Measurements from ENCODE around the gene TTC38.
A peak's percentile ranks its signal among the peaks of the same experiment; 100 is the strongest.

The TTC38 gene

GRCh38 chr22:46247443-46247975, 20.3 kb upstream of the TTC38 start:
- Histone ChIP-seq H3K4me3 (ENCODE audit: low read length) (no peak overlapping the region), H3K27ac (ENCODE audit: low read depth, low read length) (no peak overlapping the region), H3K9me2 (replicated peaks; ENCODE audit: control insufficient read depth, low read length) (no peaks in the 10 kb centered on the region), H3K9me3 (ENCODE audit: control insufficient read depth, insufficient read depth, low read length) (no peaks in the 10 kb centered on the region), H3K79me2 (ENCODE audit: control insufficient read depth, low read length) (peaks cover 19% of the 10 kb centered on the region), H3K4me2 (ENCODE audit: low read length) (no peak overlapping the region), H3K36me3 (ENCODE audit: control insufficient read depth, low read length) (peaks cover 5% of the 10 kb centered on the region; the same call in 1 of the 2 replicates), H3K4me1 (ENCODE audit: control insufficient read depth, low read length) (peaks cover 26% of the 10 kb centered on the region), H3K27me3 (ENCODE audit: control insufficient read depth, low read length) (no peaks in the 10 kb centered on the region), H4K20me1 (ENCODE audit: control insufficient read depth, insufficient read depth, low read depth, low read length) (no peaks in the 10 kb centered on the region), H3F3A (ENCODE audit: control insufficient read depth, insufficient read depth) (no peaks in the 10 kb centered on the region)
- no peak for TF ChIP-seq EZH2phosphoT487 (IDR thresholded peaks at IDR 0.05; ENCODE audit: borderline replicate concordance, low read length)
- TF ChIP-seq, protein P1, sequence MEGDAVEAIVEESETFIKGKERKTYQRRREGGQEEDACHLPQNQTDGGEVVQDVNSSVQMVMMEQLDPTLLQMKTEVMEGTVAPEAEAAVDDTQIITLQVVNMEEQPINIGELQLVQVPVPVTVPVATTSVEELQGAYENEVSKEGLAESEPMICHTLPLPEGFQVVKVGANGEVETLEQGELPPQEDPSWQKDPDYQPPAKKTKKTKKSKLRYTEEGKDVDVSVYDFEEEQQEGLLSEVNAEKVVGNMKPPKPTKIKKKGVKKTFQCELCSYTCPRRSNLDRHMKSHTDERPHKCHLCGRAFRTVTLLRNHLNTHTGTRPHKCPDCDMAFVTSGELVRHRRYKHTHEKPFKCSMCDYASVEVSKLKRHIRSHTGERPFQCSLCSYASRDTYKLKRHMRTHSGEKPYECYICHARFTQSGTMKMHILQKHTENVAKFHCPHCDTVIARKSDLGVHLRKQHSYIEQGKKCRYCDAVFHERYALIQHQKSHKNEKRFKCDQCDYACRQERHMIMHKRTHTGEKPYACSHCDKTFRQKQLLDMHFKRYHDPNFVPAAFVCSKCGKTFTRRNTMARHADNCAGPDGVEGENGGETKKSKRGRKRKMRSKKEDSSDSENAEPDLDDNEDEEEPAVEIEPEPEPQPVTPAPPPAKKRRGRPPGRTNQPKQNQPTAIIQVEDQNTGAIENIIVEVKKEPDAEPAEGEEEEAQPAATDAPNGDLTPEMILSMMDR (IDR thresholded peaks at IDR 0.05; ENCODE audit: low read depth, low read length, poor library complexity, severe bottlenecking), result no peak

GRCh38 chr22:46250035-46250782, 17.6 kb upstream of the TTC38 start, which contains the start of gene CDPF1:
TSS of gene CDPF1 (minus strand) at chr22:46250293. CDS start at chr22:46248284, 2,009 bp downstream.
- H3K4me3 ChIP-seq (ENCODE audit: low read length), result peak within 1 kb of the TSS; percentile 81
- H3K27ac ChIP-seq (ENCODE audit: low read depth, low read length), result peak within 1 kb of the TSS; percentile 75
- H3K4me1 ChIP-seq (ENCODE audit: control insufficient read depth, low read length), result peaks cover 34% of the 10 kb centered on the region
- no peak for TF ChIP-seq EZH2phosphoT487 (IDR thresholded peaks at IDR 0.05; ENCODE audit: borderline replicate concordance, low read length)
- TF ChIP-seq, protein P1 (IDR thresholded peaks at IDR 0.05; ENCODE audit: low read depth, low read length, poor library complexity, severe bottlenecking), result no peak
- no peaks in the 10 kb centered on the region for H3K9me3 ChIP-seq (ENCODE audit: control insufficient read depth, insufficient read depth, low read length)
- no peaks in the 10 kb centered on the region for H3K27me3 ChIP-seq (ENCODE audit: control insufficient read depth, low read length)
- peaks cover 19% of the 10 kb centered on the region for H3K79me2 ChIP-seq (ENCODE audit: control insufficient read depth, low read length)
- H3K4me2 ChIP-seq (ENCODE audit: low read length), result peak within 1 kb of the TSS; percentile 94
- H3K9me2 ChIP-seq (replicated peaks; ENCODE audit: control insufficient read depth, low read length), result no peaks in the 10 kb centered on the region
- H3F3A ChIP-seq (ENCODE audit: control insufficient read depth, insufficient read depth), result no peaks in the 10 kb centered on the region
- H3K36me3 ChIP-seq (ENCODE audit: control insufficient read depth, low read length), result no peaks in the 10 kb centered on the region
- no peaks in the 10 kb centered on the region for H4K20me1 ChIP-seq (ENCODE audit: control insufficient read depth, insufficient read depth, low read depth, low read length)

DNA sequence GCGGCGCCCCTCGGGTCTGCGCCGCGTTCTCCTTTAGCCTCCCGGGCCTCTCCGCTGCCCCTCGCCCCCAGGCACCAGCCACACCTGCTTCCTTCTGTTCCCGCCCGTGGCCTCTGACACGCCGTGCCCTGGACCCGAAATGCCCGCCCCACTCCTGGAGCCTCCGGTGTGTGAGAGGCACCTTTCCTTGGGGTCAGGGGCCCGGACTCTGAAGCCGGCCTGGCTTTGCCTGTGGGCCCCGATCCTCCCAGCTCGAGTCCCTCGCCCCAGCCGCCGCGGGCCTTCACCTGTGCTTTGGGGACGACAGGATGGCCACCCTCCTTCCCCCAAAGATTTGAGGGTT, 17.1 kb upstream of the TTC38 start:
- H4K20me1 ChIP-seq (ENCODE audit: control insufficient read depth, insufficient read depth, low read depth, low read length), result no peaks in the 10 kb centered on the region
- peak overlapping the region; percentile 81 for H3K4me3 ChIP-seq (ENCODE audit: low read length)

More for the DNA sequence above, 17.1 kb upstream of the TTC38 start:
- Histone ChIP-seq H3K4me2 (ENCODE audit: low read length) (peak overlapping the region; percentile 94), H3K36me3 (ENCODE audit: control insufficient read depth, low read length) (no peaks in the 10 kb centered on the region), H3K79me2 (ENCODE audit: control insufficient read depth, low read length) (peaks cover 19% of the 10 kb centered on the region), H3K9me2 (replicated peaks; ENCODE audit: control insufficient read depth, low read length) (no peaks in the 10 kb centered on the region), H3K4me1 (ENCODE audit: control insufficient read depth, low read length) (peaks cover 34% of the 10 kb centered on the region), H3F3A (ENCODE audit: control insufficient read depth, insufficient read depth) (no peaks in the 10 kb centered on the region), H3K27me3 (ENCODE audit: control insufficient read depth, low read length) (no peaks in the 10 kb centered on the region), H3K9me3 (ENCODE audit: control insufficient read depth, insufficient read depth, low read length) (no peaks in the 10 kb centered on the region), H3K27ac (ENCODE audit: low read depth, low read length) (0 out of 2 replicates have a peak overlapping the region, but pooled peaks have one; percentile 75)
- TF ChIP-seq EZH2phosphoT487 (IDR thresholded peaks at IDR 0.05; ENCODE audit: borderline replicate concordance, low read length), result no peak
- TF ChIP-seq, protein P1 (IDR thresholded peaks at IDR 0.05; ENCODE audit: low read depth, low read length, poor library complexity, severe bottlenecking), result no peak
